Transverse colon (tissue), 4 donors: ENCODE data around the gene CHD6.

Source experiments
- POLR2AphosphoS5 ChIP-seq, 3 donors: sonication (generic); formaldehyde crosslinking; IDR thresholded peaks; one replicate each; pipeline ENCODE4 v1.6.1; 2016; ENCODE audit warnings: antibody characterized with exemption in 3 of 3
- TF ChIP-seq, protein P1 (sequence below), 5 experiments: fragments of 200-600 bp in 3 of 5; fragments of 450-650 bp in 2 of 5; sonication (generic) in 3 of 5; IDR thresholded peaks; 1 replicate in 2 of 5; 2 replicates in 3 of 5; pipeline ENCODE4 v1.5.1; 2016 to 2017; ENCODE audit warnings: antibody characterized with exemption in 5 of 5, inconsistent platforms in 3 of 5, mild to moderate bottlenecking in 2 of 5, moderate library complexity in 1 of 5

DNA sequence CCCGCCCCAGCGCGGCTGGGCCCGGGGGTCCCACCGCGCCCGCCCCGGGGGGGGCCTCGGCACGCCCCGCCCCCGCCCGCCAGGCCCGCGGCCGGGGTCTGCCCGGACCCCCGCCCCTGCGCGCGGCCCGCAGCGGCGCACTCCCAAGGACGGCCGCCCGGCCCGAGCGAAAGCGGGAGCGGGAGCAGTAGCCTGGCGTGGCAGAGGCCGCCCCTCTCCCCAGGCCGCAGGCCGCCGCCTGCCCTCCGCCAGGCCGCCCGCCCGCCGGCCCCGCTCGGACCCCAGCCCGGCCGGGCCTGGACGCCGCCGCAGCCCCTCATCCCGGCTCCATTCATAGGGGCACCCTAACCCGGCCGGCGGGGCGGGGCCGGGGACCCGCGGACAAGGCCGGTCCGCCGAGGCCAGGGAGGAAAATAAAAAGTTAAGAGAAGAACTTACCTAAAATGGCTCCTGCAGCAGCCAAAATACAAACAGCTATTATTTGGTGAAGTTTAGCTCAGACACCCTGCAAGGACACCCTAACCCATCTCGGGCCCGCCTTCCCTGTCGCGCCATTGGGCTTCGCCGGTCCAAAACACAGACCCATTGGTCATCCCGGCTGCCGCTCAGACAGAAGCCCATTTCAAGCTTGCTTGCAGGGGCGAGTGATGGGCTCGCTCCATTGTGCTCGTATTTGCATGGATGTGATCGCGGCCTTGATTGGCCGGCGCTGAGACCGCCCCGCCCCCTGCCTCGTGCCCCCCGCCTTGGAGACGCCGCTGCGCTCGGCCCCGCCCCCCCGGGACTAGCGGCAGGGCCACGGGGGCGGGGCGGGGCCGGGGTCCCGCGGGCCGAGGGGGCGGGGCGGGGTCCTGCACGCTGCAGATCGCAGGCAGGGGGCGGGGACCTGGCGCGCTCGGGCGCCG lies at the start of gene CHD6:
- TF ChIP-seq, protein P1, sequence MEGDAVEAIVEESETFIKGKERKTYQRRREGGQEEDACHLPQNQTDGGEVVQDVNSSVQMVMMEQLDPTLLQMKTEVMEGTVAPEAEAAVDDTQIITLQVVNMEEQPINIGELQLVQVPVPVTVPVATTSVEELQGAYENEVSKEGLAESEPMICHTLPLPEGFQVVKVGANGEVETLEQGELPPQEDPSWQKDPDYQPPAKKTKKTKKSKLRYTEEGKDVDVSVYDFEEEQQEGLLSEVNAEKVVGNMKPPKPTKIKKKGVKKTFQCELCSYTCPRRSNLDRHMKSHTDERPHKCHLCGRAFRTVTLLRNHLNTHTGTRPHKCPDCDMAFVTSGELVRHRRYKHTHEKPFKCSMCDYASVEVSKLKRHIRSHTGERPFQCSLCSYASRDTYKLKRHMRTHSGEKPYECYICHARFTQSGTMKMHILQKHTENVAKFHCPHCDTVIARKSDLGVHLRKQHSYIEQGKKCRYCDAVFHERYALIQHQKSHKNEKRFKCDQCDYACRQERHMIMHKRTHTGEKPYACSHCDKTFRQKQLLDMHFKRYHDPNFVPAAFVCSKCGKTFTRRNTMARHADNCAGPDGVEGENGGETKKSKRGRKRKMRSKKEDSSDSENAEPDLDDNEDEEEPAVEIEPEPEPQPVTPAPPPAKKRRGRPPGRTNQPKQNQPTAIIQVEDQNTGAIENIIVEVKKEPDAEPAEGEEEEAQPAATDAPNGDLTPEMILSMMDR (IDR thresholded peaks at IDR 0.05): no peak
- peak; percentile 58 to 62 (median 59) for TF ChIP-seq POLR2AphosphoS5 (IDR thresholded peaks at IDR 0.05)
